ENCODE results near the gene FUT2.
"Not testable (repeated sequence)": the region's sequence is repeated elsewhere in the genome, so short reads cannot be mapped to it uniquely, and the experiment has no call there.

Gene FUT2

GRCh38 chr19:48708471-48708870, 12.7 kb downstream of the FUT2 start:
- no peak for DNase-seq

- DNase-seq, result no peak
These were observed 15.4 kb downstream of the FUT2 start for GRCh38 chr19:48711106-48711662.

- DNase-seq, result peak; percentile 50
These were observed 17.5 kb downstream of the FUT2 start for GRCh38 chr19:48713041-48713863.

DNA sequence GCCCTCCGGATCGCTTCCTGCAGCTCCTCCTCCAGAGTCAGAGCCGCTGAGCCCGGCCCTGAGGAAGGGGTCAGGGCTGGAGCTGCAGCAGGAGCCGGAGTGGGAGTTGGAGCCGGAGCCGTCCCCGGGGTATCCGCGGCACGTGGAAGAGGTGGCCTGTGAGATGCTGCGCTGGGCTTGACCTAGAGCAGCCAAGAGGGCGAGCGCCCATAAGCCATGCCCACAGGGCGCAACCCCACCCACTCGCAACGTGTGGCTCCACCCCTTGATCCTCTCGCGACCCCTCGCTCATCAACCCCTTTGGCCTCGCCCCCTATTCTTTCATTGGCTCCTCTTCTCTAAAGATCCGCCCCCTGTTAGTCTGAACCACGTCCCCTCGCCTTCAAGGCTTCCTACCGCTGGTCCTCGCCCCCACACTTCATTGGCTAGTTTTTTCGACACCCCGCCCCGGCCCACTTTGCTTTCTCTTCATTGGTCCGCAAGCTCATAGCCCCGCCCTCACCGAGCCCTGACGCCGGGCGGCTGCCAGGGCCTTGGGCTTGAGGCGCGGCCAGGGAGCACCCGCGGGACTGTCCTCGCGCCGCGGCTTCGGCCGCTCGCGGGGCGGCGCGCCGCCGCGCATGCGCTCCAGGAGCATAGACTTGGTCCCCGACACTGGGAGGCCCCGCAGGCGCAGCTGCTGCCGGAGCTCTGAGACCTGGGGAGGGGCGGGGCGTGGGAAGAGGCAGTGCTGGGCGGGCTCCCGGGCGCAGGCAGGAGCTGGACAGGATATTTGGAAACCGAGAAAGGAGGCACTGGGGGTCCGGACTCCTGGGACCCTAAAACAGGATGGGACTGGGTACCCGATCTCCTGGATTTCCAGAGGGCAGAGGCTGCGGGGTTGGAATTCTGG, 18.3 kb downstream of the FUT2 start:
- peak; percentile 99 for DNase-seq

- no peak for DNase-seq
These were observed 19.2 kb downstream of the FUT2 start for GRCh38 chr19:48714759-48715675.

- no peak for DNase-seq
These were observed 20.0 kb downstream of the FUT2 start for GRCh38 chr19:48715681-48716171.

- DNase-seq, result no peak
These were observed 21.0 kb downstream of the FUT2 start for GRCh38 chr19:48716562-48717291.

DNA sequence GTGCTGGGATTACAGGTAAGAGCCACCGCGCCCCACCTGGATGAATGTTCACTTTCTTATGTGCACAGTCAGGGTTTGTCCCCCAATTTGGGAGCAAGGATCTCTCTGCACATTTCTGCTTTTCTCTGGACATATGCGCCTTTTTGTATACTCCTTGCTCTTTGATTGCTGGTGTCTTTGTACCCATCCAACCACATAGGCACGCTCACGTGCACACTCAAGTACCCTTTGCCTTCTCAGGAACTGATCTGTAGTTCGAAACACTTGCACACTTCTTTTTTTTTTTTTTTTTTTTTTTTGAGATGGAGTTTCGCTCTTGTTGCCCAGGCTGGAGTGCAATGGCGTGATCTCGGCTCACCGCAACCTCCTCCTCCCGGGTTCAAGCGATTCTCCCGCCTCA, 22.3 kb downstream of the FUT2 start:
- not testable (repeated sequence) for DNase-seq

DNA sequence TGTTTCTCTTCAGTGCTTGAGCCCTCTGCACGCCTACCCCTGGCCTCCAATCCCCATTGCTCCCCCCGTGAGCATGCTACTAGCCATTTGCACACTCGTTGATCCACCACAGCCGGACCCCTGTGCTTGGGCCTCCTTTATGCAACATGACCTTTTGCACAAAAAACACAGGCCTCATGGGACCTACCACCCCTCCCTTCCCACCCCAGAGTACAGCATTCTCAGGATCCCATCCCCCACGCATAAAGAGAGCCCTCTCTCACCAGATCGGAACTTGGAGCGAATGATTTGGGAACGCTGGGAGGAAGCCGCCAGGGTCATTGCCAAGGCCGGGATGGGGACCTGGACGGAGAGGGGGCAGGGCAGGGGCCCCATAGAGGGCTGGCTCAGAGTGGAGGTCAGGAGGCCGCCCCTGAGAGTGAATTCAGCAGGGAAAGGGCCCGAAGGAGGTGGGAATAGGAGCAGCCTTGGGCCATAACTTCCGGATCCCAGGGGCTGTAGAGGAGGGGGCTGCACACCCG, 23.0 kb downstream of the FUT2 start:
- DNase-seq, result no peak

- no peak for DNase-seq
These were observed 23.7 kb downstream of the FUT2 start, which contains the start of gene MAMSTR for GRCh38 chr19:48719263-48720171. Gene MAMSTR, minus strand, starts transcription at chr19:48719725. Its CDS starts 694 bp downstream, at chr19:48719031.

DNA sequence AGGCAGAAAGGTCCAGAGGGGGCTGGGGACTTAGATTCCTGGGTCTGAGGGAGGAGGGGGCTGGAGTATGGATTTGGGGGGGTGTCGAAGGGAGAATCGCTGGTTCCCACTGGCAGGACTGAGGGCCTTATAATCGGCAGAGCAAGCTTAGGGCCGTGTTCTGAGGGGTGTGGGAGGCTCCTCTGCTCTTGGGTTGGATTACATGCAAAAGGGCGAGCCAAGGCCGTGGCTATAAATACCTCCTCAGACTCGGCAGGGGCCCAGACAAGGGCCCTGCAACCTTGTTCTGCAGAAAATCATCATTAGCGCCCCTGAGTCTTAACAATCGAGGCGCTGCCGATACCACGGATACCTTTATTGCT, 24.5 kb downstream of the FUT2 start:
- no peak for DNase-seq

DNA sequence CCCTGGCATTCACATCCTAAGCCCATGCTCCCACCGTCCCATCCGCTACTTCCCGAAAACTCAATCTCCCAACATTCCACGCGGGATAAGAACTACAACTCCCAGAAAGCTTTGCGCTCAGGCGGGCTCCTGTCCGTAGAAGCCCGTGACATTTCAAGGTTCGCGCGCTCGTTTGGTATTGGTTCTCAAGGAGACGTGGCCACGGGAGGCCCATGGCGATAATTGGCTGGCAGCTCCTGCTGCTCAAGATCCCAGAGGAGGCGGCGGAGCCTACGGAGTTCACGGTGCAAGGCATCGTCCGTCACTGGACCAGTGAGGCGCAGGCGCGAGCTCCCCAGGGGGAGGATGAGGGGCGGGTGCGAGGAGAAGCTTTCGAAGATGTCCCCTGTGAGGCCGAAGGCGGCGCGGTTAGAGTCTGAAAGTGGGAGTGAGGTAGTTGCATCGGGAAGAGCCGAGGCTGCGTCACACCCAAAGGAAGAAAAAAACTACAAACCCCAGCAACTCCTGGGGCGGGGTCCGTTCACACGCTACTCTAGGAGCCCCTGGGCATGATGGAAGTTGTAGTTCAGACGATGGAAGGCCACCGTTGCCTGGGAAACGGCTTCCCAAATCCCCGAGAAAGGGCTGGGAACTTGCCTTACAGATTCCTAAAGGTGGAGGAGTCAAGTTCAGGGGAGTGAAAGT, 25.0 kb downstream of the FUT2 start:
- peak; percentile 96 for DNase-seq

DNA sequence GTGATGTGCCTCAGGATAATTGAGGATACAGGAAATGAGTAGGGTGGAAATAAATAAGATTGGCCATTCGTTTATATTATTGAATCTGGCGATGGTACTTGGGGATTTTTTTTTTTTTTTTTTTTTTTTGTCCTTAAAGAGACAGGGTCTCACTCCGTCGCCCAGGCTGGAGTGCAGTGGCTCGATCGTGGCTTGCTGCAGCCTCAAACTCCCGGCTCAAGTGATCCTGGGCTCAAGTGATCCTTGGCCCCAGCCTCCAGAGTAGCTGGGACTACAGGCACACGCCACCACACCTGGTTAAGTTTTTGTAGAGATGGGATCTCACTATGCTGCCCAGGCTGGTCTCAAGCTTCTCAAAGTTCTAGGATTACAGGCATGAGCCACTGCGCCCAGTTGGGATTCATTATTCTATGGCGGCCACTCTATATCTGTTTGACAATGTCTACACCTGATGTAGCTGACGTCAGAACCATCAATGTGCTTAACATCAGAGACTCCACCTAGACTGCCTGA, 26.5 kb downstream of the FUT2 start:
- DNase-seq, result no peak

GRCh38 chr19:48724796-48725753, 29.3 kb downstream of the FUT2 start:
- no peak for DNase-seq

DNA sequence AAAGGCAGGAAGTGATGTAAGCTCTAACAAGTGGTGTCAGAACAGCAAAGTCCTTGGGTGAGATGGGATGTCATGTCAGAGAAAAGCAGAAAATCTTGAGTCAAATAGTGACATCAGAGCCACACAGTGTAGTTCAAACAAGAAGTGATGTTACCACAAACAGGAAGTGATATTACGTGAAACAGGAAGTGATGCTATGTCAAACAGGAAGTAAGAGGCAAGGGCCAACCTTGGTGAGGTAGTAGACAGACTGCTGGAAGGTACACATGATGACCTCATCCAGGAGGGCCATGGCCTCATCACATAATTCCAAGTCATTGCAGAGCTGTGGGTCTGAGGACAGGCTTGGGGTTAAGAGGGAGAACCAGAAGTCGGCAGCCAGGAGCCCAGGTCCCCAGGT, 30.8 kb downstream of the FUT2 start:
- no peak for DNase-seq

GRCh38 chr19:48728911-48729664, 33.3 kb downstream of the FUT2 start:
- DNase-seq, result no peak

DNA sequence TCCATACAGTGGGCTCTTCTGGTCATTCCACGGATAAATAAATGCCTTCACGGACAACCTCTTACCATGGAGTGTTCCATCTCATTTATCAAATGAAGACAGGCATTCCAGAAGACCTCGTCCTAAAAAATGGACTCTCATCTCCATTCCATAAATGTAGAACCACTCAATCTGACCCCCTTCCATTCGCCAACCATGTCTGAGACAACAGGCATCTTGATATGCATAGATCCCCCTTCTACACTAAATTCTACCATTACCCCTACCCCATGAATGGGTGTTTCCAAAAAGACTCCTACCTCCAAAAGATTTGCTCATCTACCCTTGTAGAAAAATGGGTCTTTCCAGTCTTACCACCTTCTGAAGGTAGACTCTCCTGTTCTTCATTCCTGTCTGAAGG, 35.7 kb downstream of the FUT2 start:
- no peak for DNase-seq

All from NCI-H510A treated with DMSO at 0.1 percent for 48 hours (cell line).